Smooth muscle cell (in vitro differentiated cells): Measurements from ENCODE around the gene GPC6. TPM values are rescaled to one million over a fixed set of nuclear protein-coding genes. Genes with fewer than 3 reads are reported as not detected.

Experiments
- DNase-seq: peaks from one replicate; lab custom pipeline; 2025; ENCODE audit not compliant: unreplicated experiment; lab: John Stamatoyannopoulos, UW
- H2AFZ ChIP-seq: fragments of 200-600 bp; sonication (generic); 2 replicates; pipeline ENCODE4 v1.6.0; 2016; ENCODE audit warnings: antibody characterized with exemption, low read depth, mild to moderate bottlenecking
- H3F3A ChIP-seq: fragments of 200-600 bp; sonication (generic); 2 replicates; pipeline ENCODE4 v1.6.0; 2017; ENCODE audit warnings: antibody characterized with exemption, low read depth
- H3K27ac ChIP-seq: fragments of 200-600 bp; sonication (generic); 2 replicates; pipeline ENCODE4 v1.5.1; 2016; ENCODE audit warnings: low read depth, mild to moderate bottlenecking
- H3K27me3 ChIP-seq: fragments of 200-600 bp; sonication (generic); 2 replicates; pipeline ENCODE4 v1.6.1; 2016; ENCODE audit warnings: low read depth, mild to moderate bottlenecking
- H3K36me3 ChIP-seq: fragments of 200-600 bp; sonication (generic); 2 replicates; pipeline ENCODE4 v1.5.1; 2016; ENCODE audit warnings: low read depth
- H3K4me1 ChIP-seq: fragments of 200-600 bp; sonication (generic); 2 replicates; pipeline ENCODE4 v1.5.1; 2016; ENCODE audit warnings: low read depth
- H3K4me2 ChIP-seq: fragments of 200-600 bp; sonication (generic); 2 replicates; pipeline ENCODE4 v1.6.0; 2016; ENCODE audit warnings: mild to moderate bottlenecking
- H3K4me3 ChIP-seq: fragments of 200-600 bp; sonication (generic); 2 replicates; pipeline ENCODE4 v1.5.1; 2016; ENCODE audit warnings: mild to moderate bottlenecking
- H3K79me2 ChIP-seq: fragments of 200-600 bp; sonication (generic); 2 replicates; pipeline ENCODE4 v1.6.0; 2016; ENCODE audit warnings: low read depth, mild to moderate bottlenecking
- H3K9ac ChIP-seq: fragments of 200-600 bp; sonication (generic); 2 replicates; pipeline ENCODE4 v1.6.0; 2016; ENCODE audit warnings: low read depth
- H3K9me3 ChIP-seq: fragments of 200-600 bp; sonication (generic); replicated peaks from 2 replicates; pipeline ENCODE4 v1.5.1; 2016; ENCODE audit warnings: low read depth
- H4K20me1 ChIP-seq: fragments of 200-600 bp; sonication (generic); 2 replicates; pipeline ENCODE4 v1.6.0; 2016; ENCODE audit warnings: low read depth
- WGBS: methylation state at CpG from one replicate; pipeline ENCODE4 v1.1.7; 2016; ENCODE audit warnings: low lambda C conversion rate; 5-methylcytosine and 5-hydroxymethylcytosine counted together
- polyA plus RNA-seq: library from polyadenylated mRNA; unstranded; fragments of >200 nt; fragmentation: Nextera tagmentation; extraction: Ambion mirVana; gene quantifications from 2 replicates; pipeline ENCODE4 v1.2.1, GENCODE V29; 2016
- total RNA-seq: library from RNA; depleted of rRNA; stranded (reverse); fragments of >200 nt; gene quantifications from 2 replicates; pipeline ENCODE4 v1.2.3, GENCODE V29; 2014
- TF ChIP-seq, protein P1 (sequence below): fragments of 200-600 bp; sonication (generic); IDR thresholded peaks from 2 replicates; pipeline ENCODE4 v1.5.1; 2017; ENCODE audit warnings: borderline replicate concordance, mild to moderate bottlenecking, antibody characterized with exemption; ENCODE audit not compliant: insufficient read depth, poor library complexity, severe bottlenecking

The GPC6 gene
- total and polyA plus RNA-seq, 2 experiments from 2014 or later: 19.7 to 68.5 TPM

DNA sequence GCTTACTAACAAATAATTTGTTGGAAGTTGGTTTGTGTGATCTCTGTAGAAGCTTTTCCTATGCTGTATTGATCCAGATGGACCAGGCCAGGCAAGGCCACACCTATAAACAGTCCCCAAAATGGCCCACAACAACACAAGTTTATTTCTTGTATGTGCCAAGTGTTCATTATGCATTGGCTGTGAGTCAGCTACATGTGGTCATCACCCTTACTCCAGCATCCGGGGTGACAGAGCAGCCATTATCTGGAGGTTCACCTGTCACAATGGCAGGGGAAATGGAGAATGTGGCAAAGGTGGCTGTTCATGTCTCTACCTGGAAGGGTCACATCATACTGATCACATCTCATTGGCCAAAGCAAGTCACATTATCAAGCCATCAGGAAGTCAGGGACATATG, 1088.6 kb downstream of the GPC6 start:
- no peak for DNase-seq
- Histone ChIP-seq H3K9ac (no peak overlapping the region), H4K20me1 (no peaks in the 10 kb centered on the region), H3K36me3 (no peaks in the 10 kb centered on the region), H3K27ac (no peak overlapping the region), H3K4me2 (no peak overlapping the region), H3F3A (peaks cover 3% of the 10 kb centered on the region), H2AFZ (no peak overlapping the region), H3K79me2 (no peaks in the 10 kb centered on the region), H3K9me3 (no peaks in the 10 kb centered on the region), H3K27me3 (no peaks in the 10 kb centered on the region), H3K4me1 (peaks cover under 1% of the 10 kb centered on the region), H3K4me3 (no peak overlapping the region)
- 100% methylated on average over 1 of the region's 1 CpG for WGBS
- TF ChIP-seq, protein P1, sequence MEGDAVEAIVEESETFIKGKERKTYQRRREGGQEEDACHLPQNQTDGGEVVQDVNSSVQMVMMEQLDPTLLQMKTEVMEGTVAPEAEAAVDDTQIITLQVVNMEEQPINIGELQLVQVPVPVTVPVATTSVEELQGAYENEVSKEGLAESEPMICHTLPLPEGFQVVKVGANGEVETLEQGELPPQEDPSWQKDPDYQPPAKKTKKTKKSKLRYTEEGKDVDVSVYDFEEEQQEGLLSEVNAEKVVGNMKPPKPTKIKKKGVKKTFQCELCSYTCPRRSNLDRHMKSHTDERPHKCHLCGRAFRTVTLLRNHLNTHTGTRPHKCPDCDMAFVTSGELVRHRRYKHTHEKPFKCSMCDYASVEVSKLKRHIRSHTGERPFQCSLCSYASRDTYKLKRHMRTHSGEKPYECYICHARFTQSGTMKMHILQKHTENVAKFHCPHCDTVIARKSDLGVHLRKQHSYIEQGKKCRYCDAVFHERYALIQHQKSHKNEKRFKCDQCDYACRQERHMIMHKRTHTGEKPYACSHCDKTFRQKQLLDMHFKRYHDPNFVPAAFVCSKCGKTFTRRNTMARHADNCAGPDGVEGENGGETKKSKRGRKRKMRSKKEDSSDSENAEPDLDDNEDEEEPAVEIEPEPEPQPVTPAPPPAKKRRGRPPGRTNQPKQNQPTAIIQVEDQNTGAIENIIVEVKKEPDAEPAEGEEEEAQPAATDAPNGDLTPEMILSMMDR: no peak

DNA sequence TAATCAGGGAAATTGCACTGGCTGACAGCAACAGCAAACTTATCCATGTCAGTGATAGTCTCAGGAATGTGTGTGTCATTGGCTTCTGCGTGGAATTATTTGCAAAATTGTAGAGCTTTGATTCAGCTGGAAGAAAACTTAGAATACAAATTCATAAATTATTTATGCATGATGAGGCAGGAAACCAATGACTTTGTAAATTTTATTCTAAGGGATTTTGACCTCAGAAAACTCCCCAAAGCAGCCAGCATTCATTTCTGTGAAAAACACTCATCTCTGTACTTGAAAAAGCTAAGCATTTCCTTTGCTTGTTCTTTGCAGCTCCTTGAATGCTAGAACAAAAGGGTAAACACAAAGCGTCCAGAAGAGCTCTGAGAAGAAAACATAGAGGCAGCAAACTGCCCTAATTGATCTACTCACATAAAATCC, 1090.5 kb downstream of the GPC6 start:
- Histone ChIP-seq H3K9ac (no peak overlapping the region), H3K27ac (peak overlapping the region; percentile 34), H3K36me3 (no peaks in the 10 kb centered on the region), H3K79me2 (no peaks in the 10 kb centered on the region), H3K4me1 (no peaks in the 10 kb centered on the region), H3K4me2 (peak overlapping the region; percentile 13), H3K4me3 (no peak overlapping the region), H3F3A (peaks cover 3% of the 10 kb centered on the region), H3K9me3 (no peaks in the 10 kb centered on the region), H2AFZ (no peak overlapping the region), H3K27me3 (no peaks in the 10 kb centered on the region), H4K20me1 (no peaks in the 10 kb centered on the region)
- TF ChIP-seq, protein P1: no peak
- DNase-seq: no peak
- WGBS: 25% methylated on average over 2 of the region's 2 CpGs

DNA sequence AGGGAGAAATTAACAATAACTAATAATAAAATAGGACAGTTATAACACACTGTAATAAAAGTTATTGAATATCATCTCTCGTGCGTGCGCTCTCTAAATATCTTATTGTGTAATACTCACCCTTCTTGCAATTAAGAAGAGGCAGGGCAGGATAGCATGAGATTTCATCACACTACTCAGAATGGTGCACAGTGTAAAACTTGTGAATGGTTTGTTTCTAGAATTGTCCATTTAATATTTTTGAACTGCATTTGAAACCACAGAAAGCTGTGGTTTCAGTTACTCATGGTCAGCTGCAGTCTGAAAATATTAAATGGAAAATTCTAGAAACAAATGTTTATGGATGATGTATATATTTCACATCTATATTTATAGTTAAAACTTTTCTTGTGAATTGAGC, 1091.8 kb downstream of the GPC6 start:
- Histone ChIP-seq H3K9ac (no peak overlapping the region), H3K4me1 (no peaks in the 10 kb centered on the region), H3K27ac (peak overlapping the region; percentile 39), H3K4me2 (peak overlapping the region; percentile 6), H3K9me3 (no peaks in the 10 kb centered on the region), H2AFZ (no peak overlapping the region), H3K27me3 (no peaks in the 10 kb centered on the region), H3F3A (peaks cover 4% of the 10 kb centered on the region), H4K20me1 (no peaks in the 10 kb centered on the region), H3K36me3 (no peaks in the 10 kb centered on the region), H3K79me2 (no peaks in the 10 kb centered on the region), H3K4me3 (no peak overlapping the region)
- 80% methylated on average over 3 of the region's 3 CpGs for WGBS
- no peak for DNase-seq
- TF ChIP-seq, protein P1: no peak

DNA sequence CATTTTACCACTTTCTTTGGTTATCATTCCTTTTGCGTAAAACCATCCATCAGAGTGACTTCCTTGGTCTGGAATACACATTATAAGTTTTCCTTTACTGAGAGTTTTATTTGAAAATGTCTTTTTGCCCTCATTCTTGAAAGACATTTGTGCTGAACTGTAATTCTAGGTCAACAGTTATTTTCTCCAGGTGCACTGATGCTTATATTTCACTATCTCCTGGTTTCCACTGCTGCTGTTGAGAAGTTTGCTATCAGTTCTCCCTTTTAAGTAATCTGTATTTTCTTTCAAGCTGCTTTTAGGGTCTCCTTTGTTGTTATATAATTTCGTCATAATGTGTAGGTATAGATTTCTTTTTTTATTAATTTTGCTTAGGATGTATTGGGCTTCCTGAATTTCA, 1092.9 kb downstream of the GPC6 start:
- WGBS: 97% methylated on average over 2 of the region's 2 CpGs
- Histone ChIP-seq H3K36me3 (no peaks in the 10 kb centered on the region), H3K79me2 (no peaks in the 10 kb centered on the region), H3K27ac (no peak overlapping the region), H3K4me2 (no peak overlapping the region), H3F3A (peaks cover 13% of the 10 kb centered on the region), H2AFZ (no peak overlapping the region), H3K4me3 (no peak overlapping the region), H4K20me1 (no peaks in the 10 kb centered on the region), H3K4me1 (peaks cover 7% of the 10 kb centered on the region), H3K27me3 (no peaks in the 10 kb centered on the region), H3K9me3 (no peaks in the 10 kb centered on the region), H3K9ac (no peak overlapping the region)
- no peak for DNase-seq
- TF ChIP-seq, protein P1: no peak
